Left ventricle myocardium inferior (tissue), 1 donor: ENCODE results near the gene ANXA9. TPM values are rescaled to one million over a fixed set of nuclear protein-coding genes. Genes with fewer than 3 reads are reported as not detected.
A peak's percentile ranks its signal among the peaks of the same experiment; 100 is the strongest.

Experiments
- DNase-seq: peaks from one replicate; pipeline ENCODE4 v3.0.0-alpha.2; 2020
- H3K27ac ChIP-seq: fragments of 200-600 bp; replicated peaks from 2 replicates; pipeline ENCODE4 v1.8.0; 2021
- H3K27me3 ChIP-seq: fragments of 200-600 bp; 2 replicates; pipeline ENCODE4 v1.8.0; 2021; ENCODE audit warnings: low read depth
- H3K36me3 ChIP-seq: fragments of 200-600 bp; 2 replicates; pipeline ENCODE4 v1.8.0; 2021
- H3K4me1 ChIP-seq: fragments of 200-600 bp; 2 replicates; pipeline ENCODE4 v1.8.0; 2021
- H3K4me3 ChIP-seq: fragments of 200-600 bp; 2 replicates; pipeline ENCODE4 v1.8.0; 2021; ENCODE audit warnings: mild to moderate bottlenecking, moderate library complexity
- H3K9me3 ChIP-seq: fragments of 200-600 bp; replicated peaks from 2 replicates; pipeline ENCODE4 v1.8.0; 2021
- intact Hi-C: fragments of 100-400 bp; cut with micrococcal nuclease; formaldehyde crosslinking; loops from one replicate; pipeline ENCODE4 v1.11.0; 2022
- total RNA-seq: library from RNA; stranded (reverse); fragmentation: NEBNext Ultra II Directional; extraction: Animal tissue kit (Norgen Biotek cat#: 25700); gene quantifications from one replicate; pipeline ENCODE4 v1.2.1, GENCODE V29; 2021
- TF ChIP-seq, protein P1 (sequence below): fragments of 200-600 bp; IDR thresholded peaks from 2 replicates; pipeline ENCODE4 v1.8.0; 2021; ENCODE audit warnings: antibody characterized with exemption, mild to moderate bottlenecking, borderline replicate concordance
- donor health status: DM: no; HTN: yes; CAD: no; lungs with severe emphysema.

Gene ANXA9
- total RNA-seq, 1 donor from 2014 or later: 0.14 TPM

DNA sequence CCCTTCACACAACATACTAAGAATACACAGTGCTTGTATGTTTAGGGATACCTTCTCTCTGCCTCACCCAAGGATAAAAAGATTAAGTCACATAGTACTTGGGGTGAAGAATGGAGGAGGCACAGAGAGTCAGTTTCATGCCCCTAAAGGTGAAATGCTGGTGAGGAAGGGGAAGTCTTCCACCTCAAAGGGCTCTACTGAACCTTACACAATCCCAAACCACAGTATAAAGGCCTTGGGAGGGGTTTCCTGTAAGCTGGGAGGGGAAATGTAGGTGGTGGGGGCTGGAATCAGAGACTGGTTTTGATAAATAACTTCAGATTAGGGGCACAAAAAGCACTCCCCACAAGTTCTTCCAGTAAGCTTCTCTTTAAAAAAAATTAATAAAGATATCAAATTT lies 21.1 kb downstream of the ANXA9 start:
- DNase-seq: no peak
- intact Hi-C loops: loop anchor here (10.0 kb wide), 1 partner anchor 62 kb away; the partner anchor contains the start of gene MLLT11
- H3K4me3 ChIP-seq: peak overlapping the region; percentile 79
- H3K27ac ChIP-seq: peak overlapping the region; percentile 68
- peaks cover 46% of the 10 kb centered on the region for H3K36me3 ChIP-seq
- H3K27me3 ChIP-seq: no peaks in the 10 kb centered on the region
- TF ChIP-seq, protein P1, sequence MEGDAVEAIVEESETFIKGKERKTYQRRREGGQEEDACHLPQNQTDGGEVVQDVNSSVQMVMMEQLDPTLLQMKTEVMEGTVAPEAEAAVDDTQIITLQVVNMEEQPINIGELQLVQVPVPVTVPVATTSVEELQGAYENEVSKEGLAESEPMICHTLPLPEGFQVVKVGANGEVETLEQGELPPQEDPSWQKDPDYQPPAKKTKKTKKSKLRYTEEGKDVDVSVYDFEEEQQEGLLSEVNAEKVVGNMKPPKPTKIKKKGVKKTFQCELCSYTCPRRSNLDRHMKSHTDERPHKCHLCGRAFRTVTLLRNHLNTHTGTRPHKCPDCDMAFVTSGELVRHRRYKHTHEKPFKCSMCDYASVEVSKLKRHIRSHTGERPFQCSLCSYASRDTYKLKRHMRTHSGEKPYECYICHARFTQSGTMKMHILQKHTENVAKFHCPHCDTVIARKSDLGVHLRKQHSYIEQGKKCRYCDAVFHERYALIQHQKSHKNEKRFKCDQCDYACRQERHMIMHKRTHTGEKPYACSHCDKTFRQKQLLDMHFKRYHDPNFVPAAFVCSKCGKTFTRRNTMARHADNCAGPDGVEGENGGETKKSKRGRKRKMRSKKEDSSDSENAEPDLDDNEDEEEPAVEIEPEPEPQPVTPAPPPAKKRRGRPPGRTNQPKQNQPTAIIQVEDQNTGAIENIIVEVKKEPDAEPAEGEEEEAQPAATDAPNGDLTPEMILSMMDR: no peak
- H3K9me3 ChIP-seq: no peaks in the 10 kb centered on the region
- peaks cover 68% of the 10 kb centered on the region for H3K4me1 ChIP-seq

DNA sequence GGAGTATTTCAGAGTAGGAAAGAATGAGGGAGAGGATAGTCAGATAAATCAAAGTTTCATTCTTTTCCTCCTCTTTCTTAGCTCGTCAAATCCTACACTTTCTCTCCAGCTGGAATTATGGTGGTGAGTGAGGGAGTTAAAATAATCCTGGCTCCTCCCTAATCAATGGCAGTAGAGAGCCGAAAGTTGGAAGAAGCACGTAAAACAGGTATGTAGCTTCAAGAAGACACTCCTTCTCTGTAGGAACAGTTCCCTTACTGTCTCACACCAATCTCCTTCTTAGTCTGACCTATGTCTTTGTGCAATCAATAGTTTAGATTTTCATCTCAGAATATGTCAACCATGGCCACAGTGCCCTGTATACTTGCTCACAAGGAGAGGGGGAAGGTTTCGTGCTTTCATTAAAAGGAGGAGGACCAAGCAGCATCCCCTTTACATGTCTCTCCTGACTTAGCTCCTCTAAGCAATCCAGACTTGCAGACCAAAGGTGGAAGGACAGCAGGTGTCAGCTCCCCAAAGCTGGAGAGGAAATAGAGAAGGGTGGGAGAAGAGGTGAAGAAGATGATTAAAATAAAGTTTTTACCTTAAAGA lies 23.7 kb downstream of the ANXA9 start:
- peaks cover 90% of the 10 kb centered on the region for H3K4me1 ChIP-seq
- H3K27me3 ChIP-seq: no peaks in the 10 kb centered on the region
- intact Hi-C loops: loop anchor here (10.0 kb wide), 1 partner anchor 59 kb away; the partner anchor contains the start of gene MLLT11
- TF ChIP-seq, protein P1: no peak
- H3K9me3 ChIP-seq: no peaks in the 10 kb centered on the region
- H3K27ac ChIP-seq: peak overlapping the region; percentile 94
- DNase-seq: no peak
- peaks cover 19% of the 10 kb centered on the region for H3K36me3 ChIP-seq
- peak overlapping the region; percentile 79 for H3K4me3 ChIP-seq

DNA sequence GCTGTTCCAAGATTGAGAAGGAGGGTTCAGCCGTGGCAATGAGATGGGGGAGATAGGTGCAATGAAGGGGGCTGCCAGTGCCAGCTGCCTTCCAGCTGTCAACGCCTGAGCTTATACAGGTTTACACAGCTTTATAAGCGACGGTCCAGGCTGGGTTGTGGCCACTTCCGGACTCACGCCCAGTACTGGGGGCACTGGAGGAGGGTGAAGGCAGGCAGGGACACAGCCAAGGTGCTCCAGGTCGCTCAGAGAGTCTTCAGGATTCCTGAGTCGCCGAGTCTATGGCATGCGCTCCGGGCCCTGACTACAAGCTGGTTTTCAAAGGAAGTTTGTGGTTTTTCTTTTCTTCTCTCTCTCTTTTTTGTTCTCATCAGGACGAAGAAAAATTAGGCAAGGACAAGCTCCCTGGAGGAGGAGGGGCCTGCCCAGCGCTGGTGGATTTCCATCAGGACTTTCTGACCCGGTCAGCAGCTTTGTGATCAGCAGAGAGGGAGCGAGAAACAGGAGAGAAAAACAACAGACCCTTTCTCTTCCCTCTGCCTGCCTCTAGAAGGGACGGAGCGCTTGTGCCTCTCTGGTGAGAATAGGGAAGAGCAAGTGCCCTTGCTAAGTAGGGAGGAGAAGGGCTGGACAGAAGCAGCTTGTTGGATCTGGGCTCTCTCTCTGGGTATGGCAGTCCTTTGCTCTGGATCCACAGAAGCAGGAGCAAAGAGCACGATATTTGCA lies 24.4 kb downstream of the ANXA9 start, which contains the start of gene MINDY1:
MINDY1 (minus strand) TSS at position 576 of the 726 bp plus-strand sequence. CDS start 4,285 bp downstream, outside the sequence.
- DNase-seq: peak; percentile 49
- intact Hi-C loops: loop anchor here (10.0 kb wide), 1 partner anchor 58 kb away; the partner anchor contains the start of gene MLLT11
- TF ChIP-seq, protein P1: peak; percentile 62
- peaks cover 93% of the 10 kb centered on the region for H3K4me1 ChIP-seq
- H3K27ac ChIP-seq: peak within 1 kb of the TSS; percentile 94
- H3K9me3 ChIP-seq: no peaks in the 10 kb centered on the region
- peak within 1 kb of the TSS; percentile 79 for H3K4me3 ChIP-seq
- no peaks in the 10 kb centered on the region for H3K27me3 ChIP-seq
- peaks cover 12% of the 10 kb centered on the region for H3K36me3 ChIP-seq

DNA sequence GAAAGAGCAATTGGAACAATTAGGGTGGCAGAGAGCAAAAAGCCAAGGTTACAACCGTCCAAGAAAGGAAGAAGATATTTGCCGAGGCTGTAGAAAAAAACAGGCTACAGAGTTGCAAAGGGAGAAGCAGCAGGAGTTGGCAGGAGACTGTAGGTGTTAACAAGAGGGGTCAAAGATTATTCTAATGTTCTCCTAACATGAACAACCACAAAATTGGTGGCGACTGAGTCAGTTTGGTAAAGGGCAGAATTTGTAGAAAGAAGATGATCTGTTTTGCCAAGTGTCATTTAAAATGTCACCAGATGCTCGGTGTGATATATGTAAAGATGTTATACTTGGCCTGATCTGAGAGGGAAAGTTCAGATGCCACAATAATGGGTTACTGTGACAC lies 25.8 kb downstream of the ANXA9 start:
- Histone ChIP-seq H3K4me1 (peaks cover 93% of the 10 kb centered on the region), H3K27me3 (no peaks in the 10 kb centered on the region), H3K36me3 (no peaks in the 10 kb centered on the region), H3K4me3 (peak overlapping the region; percentile 79), H3K27ac (peak overlapping the region; percentile 94), H3K9me3 (no peaks in the 10 kb centered on the region)
- intact Hi-C loops: loop anchor here (10.0 kb wide), 1 partner anchor 57 kb away; the partner anchor contains the start of gene MLLT11
- DNase-seq: no peak
- TF ChIP-seq, protein P1: no peak

DNA sequence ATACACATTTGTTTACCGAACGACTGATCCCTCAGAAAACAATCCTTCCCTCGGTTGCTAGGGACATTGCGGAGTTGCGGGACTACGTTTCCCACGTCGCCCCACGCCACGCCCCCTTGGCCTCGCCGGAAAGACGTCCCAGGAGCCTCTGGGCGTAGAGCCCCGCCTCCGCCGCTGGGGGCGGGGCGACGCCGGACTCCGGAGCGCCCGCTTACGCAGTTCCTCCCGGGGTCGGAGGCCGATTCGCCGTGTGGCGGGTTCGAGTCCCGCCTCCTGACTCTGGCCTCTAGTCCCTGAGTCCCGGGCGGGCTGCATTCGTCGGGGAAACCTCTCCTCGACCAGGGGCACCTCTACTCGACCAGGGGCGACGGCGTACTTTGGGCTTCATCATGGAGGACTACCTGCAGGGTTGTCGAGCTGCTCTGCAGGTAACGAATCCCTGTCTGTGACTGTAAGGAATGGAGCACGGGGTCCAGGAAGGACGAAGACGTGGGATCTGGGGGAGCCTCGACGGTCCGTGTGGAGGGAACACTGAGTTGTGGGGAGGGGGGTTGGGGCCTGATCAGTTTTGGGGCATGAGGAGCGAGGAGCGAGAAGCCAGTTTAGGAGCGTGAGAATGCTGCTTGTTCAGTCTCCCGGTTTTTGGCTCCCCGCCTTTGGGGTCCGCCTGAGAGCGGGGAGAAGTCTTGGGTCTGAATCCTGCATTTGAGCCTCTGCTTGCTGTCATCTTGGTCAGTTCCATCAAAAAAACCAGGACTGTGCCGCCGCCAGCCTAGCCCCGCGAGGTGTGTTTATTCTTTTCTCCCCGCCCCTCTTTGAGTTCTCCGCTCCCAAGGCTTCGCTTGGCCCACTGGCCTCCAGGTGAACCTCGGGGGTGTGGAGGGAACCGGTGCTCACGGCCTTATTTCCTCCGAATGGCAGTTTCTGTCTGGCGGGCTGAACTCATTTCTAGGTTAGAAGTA lies 26.4 kb downstream of the ANXA9 start, which contains the start of gene PRUNE1:
PRUNE1 (plus strand) TSS at position 206 of the 962 bp plus-strand sequence; CDS start at position 390, 184 bp downstream.
- Histone ChIP-seq H3K27me3 (no peaks in the 10 kb centered on the region), H3K4me1 (peaks cover 93% of the 10 kb centered on the region), H3K9me3 (no peaks in the 10 kb centered on the region), H3K36me3 (no peaks in the 10 kb centered on the region), H3K4me3 (peak within 1 kb of the TSS; percentile 79), H3K27ac (peak within 1 kb of the TSS; percentile 94)
- TF ChIP-seq, protein P1: no peak
- intact Hi-C loops: loop anchor here (10.0 kb wide), 1 partner anchor 56 kb away; the partner anchor contains the start of gene MLLT11
- peak; percentile 97 for DNase-seq
